ENCODE data around the gene SLC5A9.
"Not testable (repeated sequence)": the region's sequence is repeated elsewhere in the genome, so short reads cannot be mapped to it uniquely, and the experiment has no call there.

Gene SLC5A9

GRCh38 chr1:48246727-48247126, 24.2 kb downstream of the SLC5A9 start:
- DNase-seq: no peak

DNA sequence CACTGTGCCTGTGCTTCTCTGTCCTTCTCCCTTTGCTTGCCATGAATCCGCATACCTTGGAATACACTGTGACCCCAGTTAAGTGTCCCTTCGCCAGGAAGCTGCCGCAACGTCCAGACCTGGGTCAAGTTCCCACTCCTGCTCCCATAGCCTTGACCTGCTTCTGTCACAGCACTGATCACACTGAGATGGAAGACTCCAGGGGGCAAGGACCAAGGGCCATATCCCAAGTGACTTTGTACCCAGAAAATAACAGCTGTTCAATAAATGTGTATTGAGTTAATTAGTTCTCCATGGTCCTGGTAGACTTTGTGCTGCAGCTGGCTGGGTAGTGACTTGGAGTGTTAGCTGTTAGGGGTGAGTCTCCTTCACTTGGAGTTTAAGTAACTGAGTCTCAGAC, 25.8 kb downstream of the SLC5A9 start:
- no peak for DNase-seq

- DNase-seq: no peak
Observed at GRCh38 chr1:48249868-48250267, 27.4 kb downstream of the SLC5A9 start.

DNA sequence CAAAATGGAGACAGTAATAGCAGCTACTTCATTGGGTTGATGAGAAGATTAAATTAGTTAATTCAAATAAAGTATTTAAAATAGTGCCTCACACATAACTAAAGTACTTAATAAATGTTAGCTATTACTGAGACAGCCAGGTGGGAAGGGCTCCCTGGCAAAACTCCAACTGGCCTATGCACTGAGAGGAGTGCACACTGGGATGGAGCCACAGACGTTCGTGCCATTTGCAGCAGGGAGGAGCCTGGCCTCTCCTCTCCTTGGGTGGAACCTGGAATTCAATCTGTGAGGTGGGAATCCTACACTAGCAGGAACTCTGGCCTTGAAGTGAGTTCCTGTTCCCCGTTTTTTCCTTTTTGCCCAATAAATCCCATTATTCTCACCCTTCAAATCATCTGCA, 28.1 kb downstream of the SLC5A9 start:
- no peak for DNase-seq

GRCh38 chr1:48251323-48251722, 28.8 kb downstream of the SLC5A9 start:
- DNase-seq: no peak

DNA sequence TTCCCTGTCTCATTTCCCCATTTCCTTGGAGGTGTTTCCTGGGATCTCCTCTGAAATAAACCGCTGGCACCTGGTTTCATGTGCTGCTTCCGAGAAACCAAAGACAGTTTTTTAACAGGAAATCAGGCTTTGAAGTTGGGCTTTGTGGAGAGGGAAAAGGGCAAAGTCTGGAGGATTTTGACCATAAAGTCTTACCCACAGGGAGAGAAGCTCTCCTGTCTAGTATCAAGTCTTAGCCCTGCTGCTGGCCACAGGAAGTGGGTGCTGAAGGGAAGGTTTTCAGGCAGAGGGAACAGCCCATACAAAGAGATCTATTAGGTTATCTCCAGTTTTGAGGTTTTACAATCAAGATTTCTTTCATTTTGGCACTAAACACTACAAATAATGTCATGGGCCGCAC, 29.3 kb downstream of the SLC5A9 start:
- no peak for DNase-seq

DNA sequence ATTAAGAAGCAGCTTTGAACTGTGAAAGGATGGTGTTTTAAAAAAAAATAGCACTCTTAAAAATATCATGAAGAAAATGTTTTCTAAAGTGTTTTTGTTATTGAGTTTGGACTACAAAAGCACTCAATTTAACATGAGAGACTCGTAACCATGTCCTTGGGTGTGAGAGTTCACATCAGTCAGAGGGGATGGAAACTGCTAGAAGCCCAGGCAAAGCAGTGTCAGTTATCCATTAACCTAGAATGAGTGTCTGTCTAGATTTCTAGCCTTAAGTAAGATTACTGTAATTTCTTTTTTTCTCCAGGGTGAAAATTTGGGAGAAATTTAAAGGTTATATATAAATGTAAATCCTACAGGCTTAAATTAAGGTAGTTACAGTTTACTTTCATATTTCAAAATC, 31.7 kb downstream of the SLC5A9 start:
- DNase-seq: no peak

- no peak for DNase-seq
Observed at GRCh38 chr1:48258106-48258505, 35.6 kb downstream of the SLC5A9 start.

- no peak for DNase-seq
Observed at GRCh38 chr1:48261881-48262400, 39.4 kb downstream of the SLC5A9 start.

GRCh38 chr1:48263041-48263440, 40.5 kb downstream of the SLC5A9 start:
- no peak for DNase-seq

DNA sequence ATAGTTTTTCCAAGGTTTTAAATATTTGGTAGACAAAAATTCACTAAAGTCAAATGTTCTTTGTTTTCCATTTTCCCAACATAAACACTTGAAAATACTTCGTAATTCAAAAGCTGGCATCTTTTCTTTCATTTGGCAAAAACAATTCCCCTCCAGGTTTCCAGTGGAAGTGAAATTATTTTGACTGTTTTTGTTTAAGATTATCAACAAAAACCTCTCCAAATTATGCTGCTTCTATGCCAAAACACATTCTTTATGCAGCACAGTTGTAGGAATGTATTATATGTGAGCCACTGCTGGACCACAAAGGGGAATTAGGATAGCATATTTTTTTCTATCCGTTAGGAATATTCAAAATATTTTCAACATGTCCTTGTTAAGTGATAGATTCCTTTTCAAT, 44.1 kb downstream of the SLC5A9 start:
- no peak for DNase-seq

- DNase-seq: not testable (repeated sequence)
Observed at GRCh38 chr1:48277437-48277836, 54.9 kb downstream of the SLC5A9 start.

DNA sequence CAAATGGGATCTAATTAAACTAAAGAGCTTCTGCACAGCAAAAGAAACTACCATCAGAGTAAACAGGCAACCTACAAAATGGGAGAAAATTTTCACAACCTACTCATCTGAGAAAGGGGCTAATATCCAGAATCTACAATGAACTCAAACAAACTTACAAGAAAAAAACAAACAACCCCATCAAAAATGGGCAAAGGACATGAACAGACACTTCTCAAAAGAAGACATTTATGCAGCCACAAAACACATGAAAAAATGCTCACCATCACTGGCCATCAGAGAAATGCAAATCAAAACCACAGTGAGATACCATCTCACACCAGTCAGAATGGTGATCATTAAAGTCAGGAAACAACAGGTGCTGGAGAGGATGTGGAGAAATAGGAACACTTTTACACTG, 59.8 kb downstream of the SLC5A9 start:
- DNase-seq: not testable (repeated sequence)

DNA sequence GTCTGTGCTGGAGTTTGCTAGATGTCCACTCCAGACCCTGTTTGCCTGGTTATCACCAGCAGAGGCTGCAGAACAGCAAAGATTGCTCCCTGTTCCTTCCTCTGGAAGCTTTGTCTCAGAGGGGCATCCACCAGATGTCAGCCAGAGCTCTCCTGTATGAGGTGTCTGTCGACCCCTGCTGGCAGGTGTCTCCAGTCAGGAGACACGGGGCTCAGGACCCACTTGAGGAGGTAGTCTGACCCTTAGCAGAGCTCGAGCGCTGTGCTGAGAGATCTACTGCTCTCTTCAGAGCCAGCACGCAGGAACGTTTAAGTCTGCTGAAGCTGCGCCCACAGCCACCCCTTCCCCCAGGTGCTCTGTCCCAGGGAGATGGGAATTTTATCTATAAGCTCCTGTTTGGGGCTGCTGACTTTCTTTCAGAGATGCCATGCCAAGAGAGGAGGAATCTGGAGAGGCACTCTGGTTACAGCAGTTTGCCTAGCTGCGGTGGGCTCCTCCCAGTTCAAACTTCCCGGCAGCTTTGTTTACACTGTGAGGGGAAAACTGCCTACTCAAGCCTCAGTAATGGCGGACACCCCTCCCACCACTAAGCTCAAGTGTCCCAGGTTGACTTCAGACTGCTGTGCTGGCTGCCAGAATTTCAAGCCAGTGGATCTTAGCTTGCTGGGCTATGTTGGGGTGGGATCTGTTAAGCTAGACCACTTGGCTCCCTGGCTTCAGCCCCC, 62.3 kb downstream of the SLC5A9 start:
- DNase-seq: not testable (repeated sequence)

GRCh38 chr1:48285525-48285924, 63.0 kb downstream of the SLC5A9 start:
- DNase-seq: no peak

GRCh38 chr1:48291421-48291820, 68.9 kb downstream of the SLC5A9 start:
- no peak for DNase-seq

DNA sequence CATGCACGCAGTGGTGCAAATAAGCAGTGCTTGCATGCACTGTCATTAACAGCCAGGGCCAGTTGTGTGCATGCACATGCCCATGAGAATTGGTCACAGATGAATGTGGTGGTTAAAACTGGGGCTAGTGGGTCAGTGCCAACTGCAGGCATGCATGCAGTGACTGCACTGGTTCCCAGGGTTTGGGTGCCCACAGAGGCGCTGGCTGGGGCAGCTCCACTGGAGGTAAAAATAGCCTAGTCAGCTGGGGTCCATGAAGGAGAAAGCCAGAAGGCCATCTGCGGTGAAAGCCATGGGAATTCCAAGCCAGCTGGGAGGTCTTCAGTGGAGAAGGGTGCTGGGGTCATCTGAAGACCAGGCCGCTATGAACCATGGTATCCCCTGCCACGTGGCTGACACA, 70.2 kb downstream of the SLC5A9 start:
- DNase-seq: no peak

GRCh38 chr1:48294094-48294493, 71.6 kb downstream of the SLC5A9 start:
- not testable (repeated sequence) for DNase-seq

DNA sequence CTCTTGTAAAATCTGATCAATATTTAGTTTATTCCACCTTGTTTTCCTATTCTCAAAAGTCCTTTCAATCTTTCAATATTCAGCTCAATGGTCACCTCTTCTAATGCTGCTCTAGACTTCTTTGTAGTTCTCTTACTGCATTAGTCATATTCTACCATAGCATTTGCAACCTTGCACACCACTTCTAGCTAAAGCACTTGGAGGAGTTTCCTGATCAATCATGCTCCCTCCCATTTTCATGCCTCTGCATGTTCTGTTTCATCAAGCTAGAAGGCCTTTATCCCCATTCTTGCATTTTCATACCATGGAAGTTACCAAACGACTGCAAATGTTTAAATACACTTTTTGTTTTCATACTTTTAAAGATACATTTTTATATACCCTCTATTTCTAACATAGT, 72.1 kb downstream of the SLC5A9 start:
- no peak for DNase-seq
